Spleen (tissue), 7 donors: ENCODE data around the gene NDUFC1.
"Not testable (repeated sequence)": the region's sequence is repeated elsewhere in the genome, so short reads cannot be mapped to it uniquely, and the experiment has no call there.

Experiments used
- CTCF ChIP-seq, 11 experiments: fragments of 200-600 bp in 7 of 11; fragments of 450-650 bp in 4 of 11; sonication (generic) in 4 of 11; IDR thresholded peaks in 8 of 11; conservative IDR thresholded peaks in 3 of 11; 1 replicate in 7 of 11; 2 replicates in 4 of 11; pipeline versions ENCODE4 v1.4.0 to v1.8.0; 2016 to 2021; ENCODE audit warnings: antibody characterized with exemption in 11 of 11, inconsistent platforms in 4 of 11, mild to moderate bottlenecking in 1 of 11
- POLR2A ChIP-seq, 3 donors: fragments of 450-650 bp; IDR thresholded peaks; one replicate each; pipeline ENCODE4 v1.5.1; 2017; ENCODE audit warnings: antibody characterized with exemption in 3 of 3, mild to moderate bottlenecking in 1 of 3
- donor health status: DM: no; HTN: no; CAD: no; lungs with moderate emphysema.
- donor health status: DM: no; HTN: no; CAD: no.
- donor health status: DM: no; HTN: no; CAD: no.

- TF ChIP-seq POLR2A (IDR thresholded peaks at IDR 0.05); CTCF (IDR thresholded peaks at IDR 0.05 in 8 of 11, conservative IDR thresholded peaks at IDR 0.05 in 3 of 11): not testable (repeated sequence)
These were observed 46.7 kb downstream of the NDUFC1 start for GRCh38 chr4:139255581-139255980.
